Measurements from ENCODE around the gene CD1E.
"Not testable (repeated sequence)": the region's sequence is repeated elsewhere in the genome, so short reads cannot be mapped to it uniquely, and the experiment has no call there.

Gene CD1E

GRCh38 chr1:158362941-158363340 is 9.2 kb downstream of the CD1E start:
- no peak for DNase-seq

GRCh38 chr1:158366783-158367182 is 13.1 kb downstream of the CD1E start:
- DNase-seq = no peak

- no peak for DNase-seq
Measured at GRCh38 chr1:158371188-158371953, 17.7 kb downstream of the CD1E start.

- not testable (repeated sequence) for DNase-seq
Measured at GRCh38 chr1:158374101-158374500, 20.4 kb downstream of the CD1E start.

GRCh38 chr1:158374860-158375259 is 21.2 kb downstream of the CD1E start:
- no peak for DNase-seq

- no peak for DNase-seq
Measured at GRCh38 chr1:158390331-158390730, 36.6 kb downstream of the CD1E start.

- no peak for DNase-seq
Measured at GRCh38 chr1:158391099-158391498, 37.4 kb downstream of the CD1E start.

- no peak for DNase-seq
Measured at GRCh38 chr1:158393476-158393875, 39.8 kb downstream of the CD1E start.

GRCh38 chr1:158396646-158397045 is 43.0 kb downstream of the CD1E start:
- DNase-seq = no peak

- no peak for DNase-seq
Measured at GRCh38 chr1:158398818-158399514, 45.3 kb downstream of the CD1E start, which contains the start of gene OR10T2. OR10T2 (minus strand) TSS chr1:158399466; CDS start chr1:158399466, 0 bp downstream.

GRCh38 chr1:158400871-158401270 is 47.2 kb downstream of the CD1E start:
- DNase-seq = no peak

GRCh38 chr1:158407092-158407491 is 53.4 kb downstream of the CD1E start:
- DNase-seq = no peak
